Naive thymus-derived CD8-positive, alpha-beta T cell (primary cell): ENCODE measurements around the gene CRTAP. TPM values are rescaled to one million over a fixed set of nuclear protein-coding genes. Genes with fewer than 3 reads are reported as not detected.

Experiments used
- ATAC-seq, 2 donors: fragments of 150-1000 bp; cut with Tn5 transposase in 1 of 2; sonication (Bioruptor Pico), chemical (Tn5 transposase) in 1 of 2; 1 replicate in 1 of 2; 2 replicates in 1 of 2; pipeline ENCODE4 v1.10.0; 2021; ENCODE audit warnings: mild to moderate bottlenecking in 2 of 2, moderate library complexity in 2 of 2
- POLR2A ChIA-PET: fragments of 350-600 bp; sonication (Branson Sonifier 250); formaldehyde crosslinking; loops from one replicate; lab custom pipeline; 2021; ENCODE audit warnings: antibody characterized with exemption; lab: Charles Lee
- DNase-seq, 10 donors: peaks; one replicate each; pipeline versions ENCODE4 v3.0.0 to v3.0.0-alpha.2; 2020 to 2022
- H3K27ac Mint-ChIP-seq, 10 donors: one replicate each; pipeline ENCODE4 v1.8.0; 2020 to 2022; ENCODE audit warnings: mild to moderate bottlenecking in 10 of 10, mixed read lengths in 10 of 10, moderate library complexity in 4 of 10, inconsistent platforms in 1 of 10
- H3K27me3 Mint-ChIP-seq, 5 donors: one replicate each; pipeline ENCODE4 v1.8.0; 2021 to 2022; ENCODE audit warnings: mixed read lengths in 5 of 5
- H3K36me3 Mint-ChIP-seq, 3 donors: one replicate each; pipeline ENCODE4 v1.8.0; 2020 to 2022; ENCODE audit warnings: mixed read lengths in 3 of 3, mild to moderate bottlenecking in 2 of 3, inconsistent platforms in 1 of 3
- H3K4me1 Mint-ChIP-seq, 4 donors: one replicate each; pipeline ENCODE4 v1.8.0; 2021 to 2022; ENCODE audit warnings: mixed read lengths in 4 of 4
- H3K4me3 Mint-ChIP-seq, 10 donors: one replicate each; pipeline ENCODE4 v1.8.0; 2020 to 2022; ENCODE audit warnings: mild to moderate bottlenecking in 10 of 10, mixed read lengths in 10 of 10, moderate library complexity in 6 of 10, inconsistent platforms in 1 of 10
- H3K9me3 Mint-ChIP-seq, 9 donors: one replicate each; pipeline ENCODE4 v1.8.0; 2020 to 2022; ENCODE audit warnings: mixed read lengths in 9 of 9, mild to moderate bottlenecking in 3 of 9, inconsistent platforms in 1 of 9, moderate library complexity in 1 of 9
- polyA plus RNA-seq, 3 donors: library from polyadenylated mRNA; unstranded; fragments of 300-500 nt; fragmentation: Illumina TruSeq; gene quantifications; one replicate each; pipeline ENCODE4 v1.2.3, GENCODE V29; 2021
- total RNA-seq, 8 experiments: library from RNA in 2 of 8; stranded (reverse) in 2 of 8; gene quantifications; one replicate each; pipeline ENCODE4 v1.2.3 and lab custom pipeline; 2021 to 2026

CRTAP gene
- total and polyA plus RNA-seq, 5 experiments from 2014 or later: 25.4 to 52.5 (median 36.0) TPM

- ATAC-seq: no peak
- DNase-seq: no peak
- Mint-ChIP-seq H3K27me3 (no peaks in the 10 kb centered on the region), H3K4me1 (peaks cover 20 to 33% (median 27%) of the 10 kb centered on the region in 4 donors), H3K27ac (no peak overlapping the region), H3K9me3 (no peaks in the 10 kb centered on the region), H3K4me3 (no peak overlapping the region), H3K36me3 (peaks cover 0 to 11% (median 0%) of the 10 kb centered on the region in 3 donors)
- POLR2A ChIA-PET: no interaction called here
Measured at GRCh38 chr3:33083958-33084357, 29.9 kb upstream of the CRTAP start.

DNA sequence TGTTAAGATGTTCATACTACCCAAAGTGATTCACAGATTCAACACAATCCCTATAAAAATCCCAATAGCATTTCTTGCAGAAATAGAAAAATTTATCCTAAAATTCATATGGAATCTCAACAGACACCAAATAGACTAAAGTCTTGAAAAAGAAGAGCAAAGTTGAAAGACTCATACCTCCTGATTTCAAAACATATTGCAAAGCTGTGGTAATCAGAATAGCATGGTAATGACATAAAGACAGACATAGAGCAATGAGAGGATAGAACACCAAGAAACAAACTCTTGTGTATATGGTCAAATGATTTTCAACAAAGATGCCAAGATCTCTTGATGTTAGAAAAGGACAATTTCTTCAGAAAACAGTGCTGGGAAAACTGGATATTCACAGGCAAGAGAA lies 25.1 kb upstream of the CRTAP start:
- ATAC-seq (no peak), DNase-seq (no peak)
- peaks cover 0 to 31% (median 8%) of the 10 kb centered on the region in 3 donors for H3K36me3 Mint-ChIP-seq
- H3K4me3 Mint-ChIP-seq: peak overlapping the region in 3 of 10 donors; percentile 9 to 49 (median 32)
- no peaks in the 10 kb centered on the region for H3K9me3 Mint-ChIP-seq
- POLR2A ChIA-PET: no interaction called here
- H3K4me1 Mint-ChIP-seq: peaks cover 47 to 72% (median 64%) of the 10 kb centered on the region in 4 donors
- H3K27ac Mint-ChIP-seq: peak overlapping the region in 2 of 10 donors; percentile 28 to 71
- H3K27me3 Mint-ChIP-seq: no peaks in the 10 kb centered on the region

DNA sequence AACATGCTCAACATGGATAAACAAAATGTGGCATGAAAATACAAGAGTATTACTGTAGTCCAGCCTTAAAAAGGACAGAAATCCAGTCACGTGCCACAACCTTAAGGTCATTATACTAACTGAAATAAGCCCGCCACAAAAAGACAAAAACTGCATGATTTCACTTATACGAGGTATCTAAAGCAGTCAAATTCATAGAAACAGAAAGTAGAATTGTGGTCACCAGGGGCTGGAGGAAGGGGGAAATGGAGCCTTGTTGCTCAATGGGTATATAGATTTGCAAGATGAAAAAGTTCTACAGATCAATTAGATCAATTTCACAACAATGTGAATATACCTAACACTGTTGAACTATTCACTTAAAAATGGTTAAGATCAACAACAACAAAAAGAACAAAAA lies 24.3 kb upstream of the CRTAP start:
- peak overlapping the region in 6 of 10 donors; percentile 4 to 71 (median 38) for H3K27ac Mint-ChIP-seq
- ATAC-seq: peak in 1 of 2 donors; percentile 22
- H3K4me1 Mint-ChIP-seq: peaks cover 47 to 70% (median 63%) of the 10 kb centered on the region in 4 donors
- no peaks in the 10 kb centered on the region for H3K27me3 Mint-ChIP-seq
- no peaks in the 10 kb centered on the region for H3K9me3 Mint-ChIP-seq
- POLR2A ChIA-PET: no interaction called here
- H3K4me3 Mint-ChIP-seq: peak overlapping the region in 9 of 10 donors; percentile 1 to 54 (median 14)
- peaks cover 0 to 26% (median 12%) of the 10 kb centered on the region in 3 donors for H3K36me3 Mint-ChIP-seq
- no peak for DNase-seq

DNA sequence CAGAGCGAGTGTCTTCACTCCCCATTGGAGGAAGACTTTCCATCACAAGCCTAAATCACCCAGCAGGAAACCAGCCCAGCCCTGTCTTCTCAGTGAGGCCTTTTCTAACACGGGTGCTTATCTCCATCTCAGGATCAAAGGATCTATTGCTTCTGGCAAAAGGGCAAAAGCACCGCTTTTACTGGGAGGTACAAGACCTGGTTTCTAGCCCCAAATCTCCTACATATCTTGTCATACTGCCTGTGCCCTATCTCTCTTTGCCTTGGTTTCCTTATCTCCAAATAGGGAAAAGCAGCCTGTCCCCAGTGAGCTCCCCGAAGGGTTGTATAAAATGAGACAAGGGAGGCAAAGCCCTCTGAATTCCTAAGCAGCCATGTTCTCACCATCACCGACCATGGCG lies 22.1 kb upstream of the CRTAP start:
- no peak for ATAC-seq
- peak overlapping the region in 5 of 10 donors; percentile 9 to 60 (median 31) for H3K27ac Mint-ChIP-seq
- no peak for DNase-seq
- POLR2A ChIA-PET: no interaction called here
- peaks cover 54 to 78% (median 75%) of the 10 kb centered on the region in 4 donors for H3K4me1 Mint-ChIP-seq
- no peaks in the 10 kb centered on the region for H3K9me3 Mint-ChIP-seq
- H3K36me3 Mint-ChIP-seq: peaks cover 0 to 26% (median 12%) of the 10 kb centered on the region in 3 donors
- peak overlapping the region in 1 of 10 donors; percentile 28 for H3K4me3 Mint-ChIP-seq
- H3K27me3 Mint-ChIP-seq: no peaks in the 10 kb centered on the region

GRCh38 chr3:33092496-33093254 lies 21.1 kb upstream of the CRTAP start:
- POLR2A ChIA-PET: interaction anchor here (0.6 kb wide), 1 partner anchor 46 kb away, joined by 4 read pairs; no protein-coding TSS in a partner anchor
- Mint-ChIP-seq H3K27me3 (no peaks in the 10 kb centered on the region), H3K27ac (peak overlapping the region in 4 of 10 donors; percentile 12 to 36 (median 28)), H3K4me1 (peaks cover 52 to 77% (median 72%) of the 10 kb centered on the region in 4 donors), H3K9me3 (no peaks in the 10 kb centered on the region), H3K36me3 (peaks cover 0 to 26% (median 12%) of the 10 kb centered on the region in 3 donors), H3K4me3 (peak overlapping the region in 4 of 10 donors; percentile 5 to 65 (median 21))
- DNase-seq (no peak), ATAC-seq (no peak)

GRCh38 chr3:33093847-33094246 lies 20.0 kb upstream of the CRTAP start:
- H3K4me3 Mint-ChIP-seq: peak overlapping the region in 1 of 10 donors; percentile 34
- peaks cover 0 to 26% (median 12%) of the 10 kb centered on the region in 3 donors for H3K36me3 Mint-ChIP-seq
- peaks cover 43 to 65% (median 61%) of the 10 kb centered on the region in 4 donors for H3K4me1 Mint-ChIP-seq
- H3K27ac Mint-ChIP-seq: peak overlapping the region in 1 of 10 donors; percentile 52
- no peak for DNase-seq
- no peaks in the 10 kb centered on the region for H3K27me3 Mint-ChIP-seq
- H3K9me3 Mint-ChIP-seq: no peaks in the 10 kb centered on the region
- ATAC-seq: no peak
- POLR2A ChIA-PET: no interaction called here

GRCh38 chr3:33095436-33095835 lies 18.4 kb upstream of the CRTAP start:
- H3K27me3 Mint-ChIP-seq: no peaks in the 10 kb centered on the region
- H3K36me3 Mint-ChIP-seq: peaks cover 0 to 23% (median 12%) of the 10 kb centered on the region in 3 donors
- peak overlapping the region; percentile 90 to 98 (median 94) for H3K4me3 Mint-ChIP-seq
- no peaks in the 10 kb centered on the region for H3K9me3 Mint-ChIP-seq
- POLR2A ChIA-PET: interaction anchor here (1.7 kb wide), 1 partner anchor 19 kb away, joined by 17 read pairs; the partner anchor contains the start of gene CRTAP
- DNase-seq (no peak), ATAC-seq (no peak)
- H3K4me1 Mint-ChIP-seq: peaks cover 34 to 50% (median 45%) of the 10 kb centered on the region in 4 donors
- H3K27ac Mint-ChIP-seq: peak overlapping the region in 5 of 10 donors; percentile 71 to 83 (median 73)

GRCh38 chr3:33096093-33096868 lies 17.5 kb upstream of the CRTAP start:
- ATAC-seq (peak; percentile 65 to 66), DNase-seq (peak in 8 of 10 donors; percentile 10 to 70 (median 36))
- no peaks in the 10 kb centered on the region for H3K27me3 Mint-ChIP-seq
- H3K27ac Mint-ChIP-seq: peak overlapping the region in 9 of 10 donors; percentile 71 to 91 (median 83)
- POLR2A ChIA-PET: interaction anchor here (1.7 kb wide), 1 partner anchor 18 kb away, joined by 17 read pairs; the partner anchor contains the start of gene CRTAP
- H3K9me3 Mint-ChIP-seq: no peaks in the 10 kb centered on the region
- peaks cover 28 to 41% (median 36%) of the 10 kb centered on the region in 4 donors for H3K4me1 Mint-ChIP-seq
- peaks cover 0 to 17% (median 10%) of the 10 kb centered on the region in 3 donors for H3K36me3 Mint-ChIP-seq
- H3K4me3 Mint-ChIP-seq: peak overlapping the region; percentile 90 to 98 (median 94)

GRCh38 chr3:33099109-33099645 lies 14.6 kb upstream of the CRTAP start:
- DNase-seq (no peak), ATAC-seq (no peak)
- no peaks in the 10 kb centered on the region for H3K9me3 Mint-ChIP-seq
- POLR2A ChIA-PET: no interaction called here
- no peak overlapping the region for H3K27ac Mint-ChIP-seq
- peaks cover 0 to 1% (median 0%) of the 10 kb centered on the region in 3 donors for H3K36me3 Mint-ChIP-seq
- H3K4me1 Mint-ChIP-seq: peaks cover 8 to 18% (median 15%) of the 10 kb centered on the region in 4 donors
- H3K27me3 Mint-ChIP-seq: peaks cover 0 to 5% (median 2%) of the 10 kb centered on the region in 5 donors
- H3K4me3 Mint-ChIP-seq: no peak overlapping the region

DNA sequence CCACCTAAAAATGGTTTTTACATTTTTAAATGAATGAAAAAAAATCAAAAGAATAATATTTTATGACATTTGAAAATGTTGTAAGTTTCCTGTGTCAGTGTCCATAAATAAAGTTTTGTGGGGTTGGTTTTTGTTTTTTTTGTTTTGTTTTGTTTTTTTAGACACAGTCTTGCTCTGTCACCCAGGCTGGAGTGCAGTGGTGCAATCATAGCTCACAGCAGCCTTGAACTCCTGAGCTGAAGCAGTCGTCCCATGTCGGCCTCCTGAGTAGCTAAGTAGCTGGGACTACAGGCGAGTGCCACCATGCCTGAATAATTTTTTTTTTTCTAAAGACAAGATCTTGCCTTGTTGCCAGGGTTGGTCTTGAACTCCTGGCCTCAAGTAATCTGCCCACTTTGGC lies 14.1 kb upstream of the CRTAP start:
- no peaks in the 10 kb centered on the region for H3K36me3 Mint-ChIP-seq
- DNase-seq (no peak), ATAC-seq (no peak)
- peaks cover 0 to 10% (median 5%) of the 10 kb centered on the region in 5 donors for H3K27me3 Mint-ChIP-seq
- H3K4me1 Mint-ChIP-seq: peaks cover 9 to 16% (median 15%) of the 10 kb centered on the region in 4 donors
- POLR2A ChIA-PET: interaction anchor here (0.6 kb wide), 1 partner anchor 205 kb away, joined by 4 read pairs; no protein-coding TSS in a partner anchor
- no peak overlapping the region for H3K4me3 Mint-ChIP-seq
- no peaks in the 10 kb centered on the region for H3K9me3 Mint-ChIP-seq
- no peak overlapping the region for H3K27ac Mint-ChIP-seq

GRCh38 chr3:33100229-33100628 lies 13.6 kb upstream of the CRTAP start:
- no peaks in the 10 kb centered on the region for H3K36me3 Mint-ChIP-seq
- no peak overlapping the region for H3K4me3 Mint-ChIP-seq
- H3K4me1 Mint-ChIP-seq: peaks cover 9 to 15% (median 14%) of the 10 kb centered on the region in 4 donors
- DNase-seq (no peak), ATAC-seq (no peak)
- POLR2A ChIA-PET: interaction anchor here (0.6 kb wide), 1 partner anchor 206 kb away, joined by 4 read pairs; no protein-coding TSS in a partner anchor
- H3K9me3 Mint-ChIP-seq: no peaks in the 10 kb centered on the region
- H3K27ac Mint-ChIP-seq: no peak overlapping the region
- peaks cover 0 to 12% (median 5%) of the 10 kb centered on the region in 5 donors for H3K27me3 Mint-ChIP-seq

- POLR2A ChIA-PET: no interaction called here
Measured at GRCh38 chr3:33103034-33103433, 10.8 kb upstream of the CRTAP start.

More at GRCh38 chr3:33103034-33103433, 10.8 kb upstream of the CRTAP start:
- H3K9me3 Mint-ChIP-seq: no peaks in the 10 kb centered on the region
- peaks cover 0 to 5% (median under 1%) of the 10 kb centered on the region in 4 donors for H3K4me1 Mint-ChIP-seq
- no peaks in the 10 kb centered on the region for H3K36me3 Mint-ChIP-seq
- H3K4me3 Mint-ChIP-seq: no peak overlapping the region
- DNase-seq (no peak), ATAC-seq (no peak)
- H3K27ac Mint-ChIP-seq: no peak overlapping the region
- H3K27me3 Mint-ChIP-seq: peaks cover 0 to 20% (median 5%) of the 10 kb centered on the region in 5 donors
